Bone marrow (tissue), 2 donors: ENCODE results near the gene GPATCH11.

Source experiments
- DNase-seq, 2 donors: peaks; one replicate each; lab custom pipeline; 2025; lab: John Stamatoyannopoulos, UW

Gene GPATCH11

GRCh38 chr2:37083873-37084794, at the start of gene GPATCH11, which contains the start of gene HEATR5B:
Gene GPATCH11, plus strand, starts transcription at chr2:37084518. Its CDS starts 3,864 bp downstream, at chr2:37088382.
Gene HEATR5B, minus strand, starts transcription at chr2:37084372. Its CDS starts 958 bp downstream, at chr2:37083414.
- peak; percentile 78 to 94 for DNase-seq

- DNase-seq, result no peak
Measured at GRCh38 chr2:37037771-37038170, 46.5 kb upstream of the GPATCH11 start.

DNA sequence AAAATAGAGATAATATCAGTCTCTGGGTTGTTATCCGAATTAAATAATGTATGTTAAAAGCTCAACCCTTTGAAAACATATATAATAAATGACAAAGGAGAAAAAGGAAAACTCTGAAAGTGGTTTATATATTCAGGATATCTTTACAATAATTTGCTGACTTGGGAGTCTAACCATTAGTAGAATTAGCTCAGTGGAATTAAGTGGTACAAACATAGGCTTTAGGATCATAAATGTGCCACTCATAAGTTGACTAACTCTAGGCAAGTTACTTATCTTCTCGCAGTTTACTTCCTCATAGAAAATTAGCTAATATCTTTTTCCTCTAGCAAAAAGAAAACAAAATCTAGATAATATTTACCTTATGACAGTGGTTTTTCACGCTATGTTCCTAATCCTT, 44.7 kb upstream of the GPATCH11 start:
- no peak for DNase-seq

DNA sequence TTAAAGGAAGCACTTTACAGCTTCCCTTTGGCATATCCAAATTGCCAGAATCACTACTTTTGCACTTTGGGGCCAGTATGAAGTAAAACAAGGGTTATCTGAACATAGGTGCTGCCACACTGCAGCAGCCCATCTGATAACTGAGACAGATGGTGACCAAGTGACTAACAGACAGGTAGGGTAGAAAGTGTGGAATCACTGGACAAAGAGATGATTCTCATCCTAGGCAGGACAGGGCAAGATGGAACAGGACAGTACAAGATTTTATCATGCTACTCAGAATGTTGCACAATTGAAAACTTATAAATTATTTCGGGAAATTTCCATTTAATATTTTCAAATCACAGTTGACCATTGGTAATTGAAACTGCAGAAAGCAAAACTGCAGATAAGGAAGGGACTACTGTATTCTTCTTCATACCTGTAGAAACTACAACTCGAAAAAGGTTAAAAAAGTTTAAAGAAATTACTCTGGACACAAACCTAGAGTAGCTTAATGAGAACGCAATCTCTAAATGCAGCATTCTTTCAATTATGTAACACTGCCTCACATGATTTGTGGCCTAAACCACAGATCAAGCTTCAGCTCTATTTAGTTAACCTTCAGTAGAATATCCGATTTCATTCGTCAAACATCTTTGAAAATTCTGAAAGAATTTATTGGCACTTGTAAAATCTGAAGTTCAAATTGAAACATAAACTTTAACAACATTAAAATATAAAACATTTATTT, 31.6 kb upstream of the GPATCH11 start:
- DNase-seq, result no peak

- no peak for DNase-seq
Measured at GRCh38 chr2:37059841-37060240, 24.5 kb upstream of the GPATCH11 start.

GRCh38 chr2:37060446-37060845, 23.9 kb upstream of the GPATCH11 start:
- no peak for DNase-seq

DNA sequence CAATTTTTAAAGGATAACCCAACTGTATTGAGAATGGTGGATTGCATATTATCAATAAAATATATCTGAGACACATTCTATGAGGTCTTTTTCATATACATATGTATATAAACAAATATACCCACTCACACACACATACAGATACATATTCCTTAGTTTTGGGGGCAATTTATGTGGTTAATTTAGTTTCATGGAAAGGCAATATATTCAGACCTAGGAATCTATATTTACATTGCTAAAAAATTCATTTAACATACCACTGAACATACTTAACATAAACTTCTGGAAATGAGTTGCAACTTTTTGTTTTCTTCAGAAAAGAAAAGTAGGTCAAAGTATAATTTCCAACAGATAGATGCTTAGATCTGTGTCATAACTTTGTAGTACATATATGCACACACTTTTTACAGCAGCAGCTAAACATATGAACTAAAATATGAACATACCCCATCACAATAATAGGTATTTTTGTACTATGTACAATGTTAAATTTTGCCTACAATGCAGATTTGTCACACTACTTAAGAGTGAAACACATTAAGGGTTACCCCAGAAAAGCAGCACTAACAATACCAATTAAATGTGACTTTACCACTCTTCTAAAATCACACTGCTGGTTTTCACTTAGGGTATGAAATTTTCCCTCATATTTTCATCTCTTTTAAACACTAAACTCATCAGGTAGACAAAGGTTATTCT, 23.2 kb upstream of the GPATCH11 start:
- no peak for DNase-seq

DNA sequence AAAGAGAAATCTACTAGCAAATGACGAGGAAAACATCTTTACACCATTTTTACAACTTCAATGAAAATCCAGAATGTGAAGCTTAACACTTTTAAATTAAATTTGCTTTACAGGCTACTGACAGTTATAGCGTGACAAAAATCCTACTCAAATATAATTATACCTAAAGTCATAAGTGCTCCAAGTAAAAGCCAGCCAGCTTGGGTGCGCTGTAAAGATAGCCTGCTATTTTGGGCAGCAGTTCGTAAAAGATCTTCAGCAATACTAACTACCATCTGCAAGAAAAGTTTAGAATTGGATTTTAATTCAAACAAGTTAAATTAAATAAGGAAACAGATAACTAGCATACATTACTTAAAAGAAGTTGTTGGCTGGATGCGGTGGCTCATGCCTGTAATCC, 22.5 kb upstream of the GPATCH11 start:
- no peak for DNase-seq

DNA sequence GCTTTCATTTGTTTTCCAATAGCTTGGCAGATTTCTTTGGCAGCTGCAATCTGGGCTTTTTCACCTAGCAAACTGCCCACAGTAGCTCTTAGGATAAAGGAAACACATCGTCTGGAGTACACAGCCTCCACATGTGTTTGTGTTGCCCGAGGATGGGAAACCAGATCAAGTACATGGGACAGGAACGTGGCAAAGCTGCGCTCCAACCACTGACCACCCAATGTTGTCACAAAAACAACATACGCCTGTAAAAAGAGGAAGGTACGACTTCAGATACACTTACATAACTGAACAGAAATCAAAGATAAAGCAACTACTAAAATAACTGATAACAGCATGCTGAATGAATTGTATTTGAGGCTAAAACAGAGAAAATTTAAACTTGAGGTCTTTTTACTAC, 15.6 kb upstream of the GPATCH11 start:
- DNase-seq, result no peak

GRCh38 chr2:37070931-37071330, 13.4 kb upstream of the GPATCH11 start:
- no peak for DNase-seq

- DNase-seq, result peak in 1 of 2 donors; percentile 51
Measured at GRCh38 chr2:37080266-37080665, 4.1 kb upstream of the GPATCH11 start.

DNA sequence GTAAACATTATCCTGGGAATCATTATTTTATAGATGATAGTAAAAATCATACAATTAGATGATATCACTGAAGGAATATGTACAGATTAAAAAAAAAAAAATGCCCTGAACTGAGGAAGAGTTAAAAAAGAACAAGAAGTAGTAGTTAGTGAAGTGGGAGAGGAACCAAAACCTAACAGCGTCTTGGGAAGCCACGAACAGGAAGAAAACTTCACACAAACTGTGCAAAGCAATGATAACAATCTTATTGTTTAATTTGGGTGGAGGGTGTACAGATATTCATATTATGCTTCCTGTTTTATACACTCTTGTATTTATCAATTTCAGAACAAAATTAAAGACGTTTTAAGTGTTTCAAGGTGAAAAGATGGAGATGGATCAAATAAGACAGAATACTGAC, 3.6 kb upstream of the GPATCH11 start:
- DNase-seq, result peak in 1 of 2 donors; percentile 18

DNA sequence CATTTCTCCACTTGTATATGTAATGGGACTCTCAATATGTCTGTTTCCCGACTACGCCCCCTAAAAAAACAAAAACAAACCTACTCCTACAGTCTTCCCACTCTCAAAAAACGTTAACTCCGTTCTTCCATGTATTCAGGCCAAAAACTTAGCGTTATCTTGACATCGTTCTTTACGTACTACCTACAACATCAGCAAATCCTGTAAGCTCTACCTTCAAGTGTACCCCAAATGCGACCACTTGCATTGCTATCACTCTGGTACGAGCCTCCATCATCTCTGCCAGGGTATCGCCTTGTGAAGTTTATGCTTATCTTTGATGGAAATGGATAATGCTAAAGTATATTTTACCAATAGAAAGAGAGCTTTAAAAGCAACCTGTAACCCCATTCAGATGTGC, 479 bp downstream of the GPATCH11 start:
- no peak for DNase-seq

DNA sequence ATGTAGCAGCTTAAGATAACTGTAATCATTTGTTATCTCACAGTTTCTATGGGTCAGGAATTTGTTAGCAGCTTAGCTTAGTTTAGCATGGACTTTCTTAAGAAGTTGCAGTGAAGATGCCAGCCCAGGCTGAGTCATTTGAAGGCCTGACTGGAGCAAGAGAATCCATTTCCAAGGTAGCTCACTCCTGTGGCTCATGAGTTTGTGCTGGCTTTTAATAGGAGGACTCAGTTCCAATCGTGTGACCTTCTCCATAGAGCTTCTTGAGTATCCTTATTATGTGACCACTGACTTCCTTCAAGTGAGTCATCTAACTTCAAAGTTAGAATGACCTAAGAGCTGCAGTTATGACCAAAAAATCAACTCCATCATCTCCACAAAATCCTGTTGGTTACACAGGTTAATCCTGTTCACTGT, 1.4 kb downstream of the GPATCH11 start:
- peak in 1 of 2 donors; percentile 20 for DNase-seq

DNA sequence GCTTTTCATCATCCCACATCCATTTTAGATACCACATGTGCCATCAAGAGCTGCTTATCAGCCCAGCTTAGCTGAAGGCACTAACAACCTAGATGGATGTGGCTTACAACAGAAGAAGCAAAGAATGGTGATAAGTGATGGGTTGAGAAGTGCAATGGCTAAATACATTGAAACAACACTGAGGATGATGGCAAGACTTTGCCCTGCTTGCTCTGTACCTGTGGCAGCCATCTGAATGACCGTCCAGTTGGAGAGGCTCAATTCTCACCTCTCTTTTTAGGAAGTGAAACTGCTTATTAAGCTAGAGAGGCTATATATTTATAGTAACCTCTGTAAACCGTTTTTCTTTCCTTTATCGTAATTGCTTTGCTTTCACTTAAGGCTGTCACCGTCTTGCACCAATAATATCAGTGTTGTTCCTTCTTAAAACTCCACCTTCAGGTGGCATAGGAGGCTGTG, 5.7 kb downstream of the GPATCH11 start:
- no peak for DNase-seq

GRCh38 chr2:37091873-37092272, 7.6 kb downstream of the GPATCH11 start:
- no peak for DNase-seq

- DNase-seq, result no peak
Measured at GRCh38 chr2:37096568-37096967, 12.2 kb downstream of the GPATCH11 start.

DNA sequence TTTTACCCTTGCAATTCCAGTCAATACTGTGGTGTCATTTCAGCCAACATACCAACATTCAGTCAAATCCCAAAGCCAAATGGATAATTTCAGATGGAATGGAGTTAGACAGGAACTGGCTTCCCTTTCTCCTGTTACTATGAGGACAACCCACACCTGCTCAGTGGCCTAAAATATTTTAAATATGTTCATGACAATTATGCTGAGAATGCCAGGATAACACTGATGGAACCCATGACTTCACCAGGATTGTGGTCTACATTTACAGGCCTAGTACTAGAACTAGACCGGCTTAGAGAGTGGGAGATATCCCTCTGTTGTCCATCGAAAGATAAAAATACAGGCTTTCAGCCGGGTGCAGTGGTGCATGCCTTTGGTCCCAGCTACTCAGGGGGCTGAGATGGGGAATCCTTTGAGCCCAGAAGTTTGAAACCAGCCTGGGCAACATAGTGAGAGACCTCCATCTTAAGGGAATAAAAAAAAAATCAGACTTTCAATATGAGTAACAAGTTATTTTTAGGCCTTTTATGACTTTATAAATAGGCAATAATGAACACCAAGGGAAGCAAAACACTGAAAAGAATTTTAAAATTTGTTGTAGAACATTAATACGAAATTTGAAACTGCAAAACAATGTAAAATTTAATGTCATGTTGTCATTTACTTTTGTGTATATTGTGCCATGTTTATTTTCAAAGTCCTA, 14.2 kb downstream of the GPATCH11 start:
- DNase-seq, result no peak

DNA sequence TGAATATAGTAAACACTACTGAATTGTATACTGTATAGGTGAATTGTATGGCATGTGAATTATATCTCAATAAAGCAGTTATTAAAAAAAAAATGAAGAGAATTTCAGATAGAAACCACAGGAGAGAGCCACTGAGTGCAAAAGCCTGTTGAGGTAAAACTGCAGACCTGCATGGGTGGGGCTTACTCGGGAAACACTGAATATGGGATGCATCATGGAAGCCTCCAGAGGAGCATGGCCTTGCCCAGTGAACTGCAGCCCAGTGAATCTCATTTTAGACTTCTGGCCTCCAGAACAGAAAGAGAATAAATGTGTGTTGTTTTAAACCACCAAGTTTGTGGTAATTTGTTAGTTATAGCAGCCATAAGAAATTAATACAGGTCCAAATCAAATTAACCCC, 15.7 kb downstream of the GPATCH11 start:
- no peak for DNase-seq

GRCh38 chr2:37102588-37102987, 18.3 kb downstream of the GPATCH11 start:
- no peak for DNase-seq

- DNase-seq, result no peak
Measured at GRCh38 chr2:37104178-37104577, 19.9 kb downstream of the GPATCH11 start.

- no peak for DNase-seq
Measured at GRCh38 chr2:37105150-37105549, 20.8 kb downstream of the GPATCH11 start.
